Hepatocyte (in vitro differentiated cells): ENCODE data around the gene GOLGA6C. TPM values are rescaled to one million over a fixed set of nuclear protein-coding genes. Genes with fewer than 3 reads are reported as not detected.
"Not testable (repeated sequence)": the region's sequence is repeated elsewhere in the genome, so short reads cannot be mapped to it uniquely, and the experiment has no call there.

ENCODE experiments used
- DNase-seq: peaks from one replicate; pipeline ENCODE4 v3.0.0-alpha.2; 2016; ENCODE audit warnings: low spot score
- H2AFZ ChIP-seq: fragments of 200-600 bp; sonication (generic); 2 replicates; pipeline ENCODE4 v1.6.0; 2016; ENCODE audit warnings: antibody characterized with exemption, mild to moderate bottlenecking
- H3K27ac ChIP-seq: fragments of 200-600 bp; sonication (generic); 2 replicates; pipeline ENCODE4 v1.5.1; 2016; ENCODE audit warnings: mild to moderate bottlenecking
- H3K27me3 ChIP-seq: fragments of 200-600 bp; sonication (generic); 2 replicates; pipeline ENCODE4 v1.6.1; 2016
- H3K36me3 ChIP-seq: fragments of 200-600 bp; sonication (generic); replicated peaks from 2 replicates; pipeline ENCODE4 v1.5.1; 2016; ENCODE audit warnings: low read depth; ENCODE audit not compliant: insufficient read depth
- H3K4me1 ChIP-seq: fragments of 200-600 bp; sonication (generic); 2 replicates; pipeline ENCODE4 v1.5.1; 2016; ENCODE audit warnings: mild to moderate bottlenecking, moderate library complexity; ENCODE audit not compliant: insufficient read depth
- H3K4me2 ChIP-seq: fragments of 200-600 bp; sonication (generic); 2 replicates; pipeline ENCODE4 v1.6.0; 2016
- H3K4me3 ChIP-seq: fragments of 200-600 bp; sonication (generic); 2 replicates; pipeline ENCODE4 v1.5.1; 2016; ENCODE audit warnings: mild to moderate bottlenecking
- H3K79me2 ChIP-seq: fragments of 200-600 bp; sonication (generic); 2 replicates; pipeline ENCODE4 v1.6.0; 2017; ENCODE audit warnings: mild to moderate bottlenecking
- H3K9me2 ChIP-seq: fragments of 200-600 bp; sonication (generic); replicated peaks from 2 replicates; pipeline ENCODE4 v1.6.0; 2017; ENCODE audit warnings: mild to moderate bottlenecking; ENCODE audit not compliant: insufficient read depth
- H3K9me3 ChIP-seq: fragments of 200-600 bp; sonication (generic); 2 replicates; pipeline ENCODE4 v1.5.1; 2016; ENCODE audit warnings: low read depth, mild to moderate bottlenecking
- H4K20me1 ChIP-seq: fragments of 200-600 bp; sonication (generic); 2 replicates; pipeline ENCODE4 v1.6.0; 2016; ENCODE audit warnings: mild to moderate bottlenecking; ENCODE audit not compliant: insufficient read depth, poor library complexity, severe bottlenecking
- CTCF ChIP-seq: fragments of 200-600 bp; sonication (generic); IDR thresholded peaks from 2 replicates; pipeline ENCODE4 v1.5.1; 2016; ENCODE audit warnings: antibody characterized with exemption, mild to moderate bottlenecking; ENCODE audit not compliant: poor library complexity
- EZH2 ChIP-seq: fragments of 200-600 bp; sonication (generic); IDR thresholded peaks from 2 replicates; pipeline ENCODE4 v1.6.1; 2016; ENCODE audit warnings: antibody characterized with exemption, mild to moderate bottlenecking, borderline replicate concordance
- EZH2phosphoT487 ChIP-seq: fragments of 200-600 bp; sonication (generic); IDR thresholded peaks from one replicate; pipeline ENCODE4 v1.6.1; 2018; ENCODE audit warnings: antibody characterized with exemption, mild to moderate bottlenecking, low read depth, moderate library complexity; ENCODE audit not compliant: unreplicated experiment, severe bottlenecking
- WGBS: methylation state at CpG from one replicate; pipeline ENCODE4 v1.1.6; 2016; ENCODE audit warnings: low lambda C conversion rate; ENCODE audit errors: missing lambda C conversion rate; 5-methylcytosine and 5-hydroxymethylcytosine counted together
- polyA plus RNA-seq: library from polyadenylated mRNA; unstranded; fragments of >200 nt; fragmentation: Nextera tagmentation; extraction: Ambion mirVana; gene quantifications from 2 replicates; pipeline ENCODE4 v1.2.1, GENCODE V29; 2016
- total RNA-seq: library from RNA; depleted of rRNA; stranded (reverse); fragments of >200 nt; gene quantifications from 2 replicates; pipeline ENCODE4 v1.2.3, GENCODE V29; 2014

The GOLGA6C gene
- total and polyA plus RNA-seq, 2 experiments from 2014 or later, result not detected

DNA sequence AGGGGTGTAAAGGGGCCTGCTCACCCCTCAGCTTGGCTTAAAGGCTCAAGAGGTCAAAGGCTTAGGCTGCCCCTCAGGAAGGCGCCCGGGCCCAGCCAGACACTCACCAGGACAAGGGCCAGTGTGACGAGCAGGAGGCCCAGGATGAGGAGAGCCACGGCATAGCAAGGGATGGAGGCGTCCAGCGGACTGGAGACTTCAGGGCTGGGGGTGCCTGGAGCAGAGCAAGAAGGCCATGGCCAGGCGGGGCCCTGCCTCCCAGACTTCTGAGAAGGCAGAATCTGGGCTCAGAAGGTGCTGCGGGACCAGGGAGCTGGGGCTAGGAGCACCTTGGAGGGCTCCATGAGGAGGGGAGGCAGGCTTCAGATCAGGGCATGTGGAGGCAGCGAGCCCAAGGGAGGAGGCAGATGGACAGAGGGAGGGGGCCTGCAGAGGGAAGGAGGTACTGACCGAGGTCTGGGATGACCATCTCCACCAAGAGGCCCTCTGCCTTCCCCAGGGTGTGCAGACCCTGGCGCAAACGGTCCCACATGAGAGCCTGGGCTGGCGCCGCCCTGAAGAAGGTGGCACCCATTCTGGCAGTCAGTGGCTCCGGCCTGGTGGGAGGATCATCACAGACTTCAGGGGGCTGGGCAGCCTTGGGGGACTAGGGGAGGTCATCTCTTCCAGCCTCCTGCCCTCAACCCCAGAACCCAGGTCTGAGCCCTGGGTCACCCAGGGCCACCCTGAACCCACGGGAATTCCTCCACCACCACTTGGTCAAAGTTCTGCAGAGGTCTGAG, 32.0 kb upstream of the GOLGA6C start:
- Histone ChIP-seq H3K9me2 (no peaks in the 10 kb centered on the region), H3K4me3 (no peak overlapping the region), H3K36me3 (no peaks in the 10 kb centered on the region), H3K4me1 (no peaks in the 10 kb centered on the region), H3K9me3 (no peaks in the 10 kb centered on the region), H3K4me2 (no peak overlapping the region), H2AFZ (no peak overlapping the region), H4K20me1 (no peaks in the 10 kb centered on the region), H3K79me2 (no peaks in the 10 kb centered on the region), H3K27ac (no peak overlapping the region), H3K27me3 (no peaks in the 10 kb centered on the region)
- TF ChIP-seq EZH2phosphoT487 (no peak), EZH2 (no peak), CTCF (no peak)
- 92% methylated on average over 15 of the region's 16 CpGs for WGBS
- DNase-seq, result no peak

- not testable (repeated sequence) for H3K9me3 ChIP-seq, H3K79me2 ChIP-seq, H3K4me2 ChIP-seq, H3K4me3 ChIP-seq, H3K4me1 ChIP-seq, H2AFZ ChIP-seq, DNase-seq, H3K36me3 ChIP-seq, H4K20me1 ChIP-seq, H3K27me3 ChIP-seq, H3K27ac ChIP-seq, H3K9me2 ChIP-seq
- 77% methylated on average over 7 of the region's 7 CpGs for WGBS
These were observed 31.0 kb upstream of the GOLGA6C start for GRCh38 chr15:75227112-75227511.

DNA sequence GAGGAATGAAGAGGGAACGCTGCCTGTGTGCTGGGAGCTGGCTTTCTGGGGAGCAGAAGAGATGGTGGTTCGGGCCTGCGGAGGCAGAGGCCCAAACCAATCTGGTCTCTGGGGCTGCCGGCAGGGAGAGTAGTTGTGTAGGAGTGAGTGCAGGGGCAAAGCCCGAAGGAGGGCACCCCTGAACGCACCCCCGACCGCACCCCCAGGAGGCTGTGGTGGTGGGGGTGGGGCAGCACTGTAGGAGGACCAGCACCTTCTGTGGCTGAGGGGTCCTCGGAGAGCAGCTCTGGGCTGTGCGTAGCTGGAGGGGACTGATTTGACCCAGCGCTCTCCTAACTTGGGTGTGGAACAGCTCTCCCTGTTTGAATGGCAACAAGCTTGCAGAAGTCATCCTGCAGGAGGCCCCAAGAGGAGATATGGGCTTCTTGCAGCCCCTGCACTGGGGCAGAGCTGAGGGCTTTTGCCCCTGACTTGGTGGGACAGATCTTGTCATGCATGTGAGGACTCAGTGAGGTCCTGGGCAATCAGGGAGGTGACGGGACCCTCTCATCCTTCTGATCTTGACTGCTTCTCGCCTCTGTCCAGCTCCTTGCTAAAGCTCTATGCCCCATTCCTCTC, 30.4 kb upstream of the GOLGA6C start:
- no peaks in the 10 kb centered on the region for H4K20me1 ChIP-seq
- 95% methylated on average over 10 of the region's 13 CpGs for whole genome bisulfite sequencing
- H3K4me1 ChIP-seq, result no peaks in the 10 kb centered on the region

More for the DNA sequence above, 30.4 kb upstream of the GOLGA6C start:
- DNase-seq, result no peak
- H3K4me2 ChIP-seq, result no peak overlapping the region
- H3K4me3 ChIP-seq, result no peak overlapping the region
- no peak overlapping the region for H2AFZ ChIP-seq
- H3K79me2 ChIP-seq, result no peaks in the 10 kb centered on the region
- no peaks in the 10 kb centered on the region for H3K9me3 ChIP-seq
- H3K27me3 ChIP-seq, result no peaks in the 10 kb centered on the region
- no peaks in the 10 kb centered on the region for H3K36me3 ChIP-seq
- TF ChIP-seq CTCF (no peak), EZH2phosphoT487 (no peak), EZH2 (no peak)
- no peaks in the 10 kb centered on the region for H3K9me2 ChIP-seq
- no peak overlapping the region for H3K27ac ChIP-seq
